H1 (cell line): ENCODE data around the gene GNG10. TPM values are rescaled to one million over a fixed set of nuclear protein-coding genes. Genes with fewer than 3 reads are reported as not detected.

Experiments
- CTCF ChIA-PET: fragments of 300-600 bp; sonication (Branson Sonifier 250); formaldehyde crosslinking; loops from one replicate; lab custom pipeline; 2021; ENCODE audit not compliant: partially characterized antibody; lab: Charles Lee
- POLR2A ChIA-PET: fragments of 300-600 bp; sonication (Branson Sonifier 250); formaldehyde crosslinking; loops from one replicate; lab custom pipeline; 2021; ENCODE audit warnings: inconsistent platforms; ENCODE audit not compliant: partially characterized antibody; lab: Charles Lee
- DNase-seq, 2 experiments: peaks; one replicate each; pipeline versions ENCODE4 v3.0.0 to v3.0.0-alpha.2; 2010 to 2022; ENCODE audit warnings: low spot score in 2 of 2, low read depth in 1 of 2, mixed read lengths in 1 of 2
- FAIRE-seq: peaks from 2 replicates; lab custom pipeline; 2011; peaks lifted over from hg19 to GRCh38; lab: Jason Lieb, UNC
- H2AFZ ChIP-seq: 2 replicates; pipeline ENCODE4 v1.8.1; 2012; ENCODE audit warnings: low read length, inconsistent platforms
- H2AK5ac ChIP-seq: 2 replicates; pipeline ENCODE4 v1.6.1; 2013; ENCODE audit warnings: low read depth, low read length
- H2BK120ac ChIP-seq: replicated peaks from 2 replicates; pipeline ENCODE3; 2013; ENCODE audit warnings: low read depth, low read length, inconsistent platforms
- H2BK12ac ChIP-seq: 2 replicates; pipeline ENCODE4 v1.6.1; 2013; ENCODE audit warnings: low read depth, low read length
- H2BK15ac ChIP-seq: 2 replicates; pipeline ENCODE4 v1.6.1; 2013; ENCODE audit warnings: low read length
- H2BK20ac ChIP-seq: 2 replicates; pipeline ENCODE4 v1.6.1; 2013; ENCODE audit warnings: low read length
- H2BK5ac ChIP-seq: 2 replicates; pipeline ENCODE4 v1.6.1; 2013; ENCODE audit warnings: low read depth, low read length
- H3K14ac ChIP-seq: 2 replicates; pipeline ENCODE4 v1.6.1; 2013; ENCODE audit warnings: inconsistent platforms; ENCODE audit not compliant: insufficient read length
- H3K18ac ChIP-seq: 2 replicates; pipeline ENCODE4 v1.6.1; 2013; ENCODE audit warnings: low read length; ENCODE audit errors: extremely low read depth
- H3K23ac ChIP-seq: 2 replicates; pipeline ENCODE4 v1.6.1; 2013; ENCODE audit warnings: inconsistent platforms; ENCODE audit not compliant: insufficient read length
- H3K23me2 ChIP-seq: 2 replicates; pipeline ENCODE4 v1.6.1; 2013; ENCODE audit warnings: low read depth, low read length
- H3K27ac ChIP-seq: 2 replicates; pipeline ENCODE4 v1.6.1; 2011; ENCODE audit warnings: low read depth, low read length, inconsistent platforms
- H3K27me3 ChIP-seq, 4 experiments: replicated peaks in 1 of 4; 1 replicate in 1 of 4; 2 replicates in 3 of 4; pipeline versions ENCODE4 v1.6.1 to v1.8.1; 2011 to 2013; ENCODE audit warnings: low read length in 3 of 4, mild to moderate bottlenecking in 3 of 4, inconsistent platforms in 2 of 4, mixed read lengths in 2 of 4, moderate library complexity in 1 of 4; ENCODE audit not compliant: control insufficient read depth in 3 of 4, insufficient read depth in 3 of 4; ENCODE audit errors: extremely low read depth in 1 of 4
- H3K36me3 ChIP-seq, 4 experiments: 2 replicates each; pipeline versions ENCODE4 v1.6.1 to v1.8.1; 2011 to 2013; ENCODE audit warnings: mild to moderate bottlenecking in 4 of 4, low read length in 3 of 4, moderate library complexity in 2 of 4, control low read depth in 1 of 4, inconsistent platforms in 1 of 4; ENCODE audit not compliant: insufficient read depth in 4 of 4, control insufficient read depth in 2 of 4
- H3K4ac ChIP-seq: replicated peaks from 2 replicates; pipeline ENCODE3; 2013; ENCODE audit warnings: low read length, low read depth, mixed read lengths, inconsistent platforms; ENCODE audit not compliant: insufficient read length
- H3K4me1 ChIP-seq, 4 experiments: replicated peaks in 1 of 4; 1 replicate in 1 of 4; 2 replicates in 3 of 4; pipeline versions ENCODE4 v1.6.1 to v1.8.1; 2011 to 2013; ENCODE audit warnings: low read length in 3 of 4, inconsistent platforms in 2 of 4, mixed read lengths in 1 of 4; ENCODE audit not compliant: insufficient read depth in 4 of 4, control insufficient read depth in 3 of 4
- H3K4me2 ChIP-seq, 2 experiments: 2 replicates each; pipeline versions ENCODE4 v1.6.1 to v1.8.1; 2011 to 2013; ENCODE audit warnings: low read depth in 2 of 2, low read length in 2 of 2, control low read depth in 1 of 2, inconsistent platforms in 1 of 2, mild to moderate bottlenecking in 1 of 2; ENCODE audit not compliant: insufficient read depth in 1 of 2
- H3K4me3 ChIP-seq, 4 experiments: fragments of 200-600, 300-600 bp in 1 of 4; sonication (generic), shearing (Covaris generic), sonication (Bioruptor Twin) in 1 of 4; 2 replicates each; pipeline versions ENCODE4 v1.5.1 to v1.8.1; 2011 to 2016; ENCODE audit warnings: low read length in 4 of 4, low read depth in 3 of 4, control low read depth in 2 of 4, inconsistent platforms in 2 of 4, mild to moderate bottlenecking in 2 of 4, mixed read lengths in 1 of 4, moderate library complexity in 1 of 4; ENCODE audit not compliant: insufficient read depth in 2 of 4; ENCODE audit errors: extremely low read depth in 1 of 4
- H3K56ac ChIP-seq: replicated peaks from 2 replicates; pipeline ENCODE3; 2013; ENCODE audit warnings: low read depth, mild to moderate bottlenecking, mixed read lengths, low read length, inconsistent platforms; ENCODE audit not compliant: insufficient read length
- H3K79me1 ChIP-seq: 2 replicates; pipeline ENCODE4 v1.6.1; 2013; ENCODE audit warnings: low read depth, low read length, control low read depth
- H3K79me2 ChIP-seq, 2 experiments: 2 replicates each; pipeline versions ENCODE4 v1.6.1 to v1.8.1; 2012 to 2013; ENCODE audit warnings: low read length in 2 of 2, mild to moderate bottlenecking in 2 of 2, inconsistent platforms in 1 of 2; ENCODE audit not compliant: insufficient read depth in 2 of 2, control insufficient read depth in 1 of 2
- H3K9ac ChIP-seq, 4 experiments: replicated peaks in 1 of 4; 1 replicate in 1 of 4; 2 replicates in 3 of 4; pipeline versions ENCODE4 v1.6.1 to v1.8.1; 2011 to 2013; ENCODE audit warnings: low read depth in 3 of 4, low read length in 3 of 4, control low read depth in 2 of 4, mild to moderate bottlenecking in 2 of 4, moderate library complexity in 2 of 4, inconsistent platforms in 1 of 4; ENCODE audit errors: extremely low read depth in 1 of 4
- H3K9me3 ChIP-seq, 2 experiments: 2 replicates each; pipeline versions ENCODE4 v1.6.1 to v1.8.1; 2012 to 2013; ENCODE audit warnings: mild to moderate bottlenecking in 2 of 2, moderate library complexity in 2 of 2, control low read depth in 1 of 2, inconsistent platforms in 1 of 2, low read depth in 1 of 2, low read length in 1 of 2, mixed read lengths in 1 of 2; ENCODE audit not compliant: insufficient read depth in 2 of 2
- H4K20me1 ChIP-seq, 2 experiments: replicated peaks in 1 of 2; 2 replicates each; pipeline versions ENCODE3 to v1.8.1; 2011 to 2013; ENCODE audit warnings: inconsistent platforms in 2 of 2, low read length in 2 of 2, mild to moderate bottlenecking in 1 of 2; ENCODE audit not compliant: insufficient read depth in 2 of 2, control insufficient read depth in 1 of 2
- H4K5ac ChIP-seq: 2 replicates; pipeline ENCODE4 v1.6.1; 2013; ENCODE audit warnings: low read length, low read depth, mixed read lengths, inconsistent platforms; ENCODE audit not compliant: insufficient read length
- H4K8ac ChIP-seq: 2 replicates; pipeline ENCODE4 v1.8.0; 2013; ENCODE audit warnings: mild to moderate bottlenecking, moderate library complexity, low read length, inconsistent platforms; ENCODE audit not compliant: insufficient read depth; ENCODE audit errors: extremely low read depth
- H4K91ac ChIP-seq: replicated peaks from 2 replicates; pipeline ENCODE3; 2013; ENCODE audit warnings: low read length, mixed read lengths, inconsistent platforms; ENCODE audit not compliant: insufficient read length
- ASH2L ChIP-seq: fragments of 200-600, 300-600 bp; sonication (generic); IDR thresholded peaks from one replicate; pipeline ENCODE4 v1.7.1; 2017; ENCODE audit warnings: low read length
- BCL11A ChIP-seq, 2 experiments: IDR thresholded peaks; one replicate each; pipeline ENCODE4 v1.6.1; 2011; ENCODE audit warnings: low read depth in 2 of 2, low read length in 2 of 2, mild to moderate bottlenecking in 2 of 2
- BRCA1 ChIP-seq: IDR thresholded peaks from 2 replicates; pipeline ENCODE4 v1.6.1; 2012; ENCODE audit warnings: low read depth, low read length, improper control_type of control experiment
- CTBP2 ChIP-seq: IDR thresholded peaks from 2 replicates; pipeline ENCODE4 v1.7.0; 2011; ENCODE audit warnings: borderline replicate concordance, mild to moderate bottlenecking, moderate library complexity, mixed read lengths, low read length; ENCODE audit not compliant: insufficient read depth, insufficient read length
- FOSL1 ChIP-seq: IDR thresholded peaks from 2 replicates; pipeline ENCODE4 v1.6.1; 2011; ENCODE audit warnings: mild to moderate bottlenecking, low read depth, low read length, moderate library complexity; ENCODE audit not compliant: insufficient read depth
- HDAC6 ChIP-seq: IDR thresholded peaks from one replicate; pipeline ENCODE4 v1.7.1; 2012; ENCODE audit warnings: low read depth, mild to moderate bottlenecking, inconsistent platforms, low read length, moderate library complexity
- JUND ChIP-seq: IDR thresholded peaks from 2 replicates; pipeline ENCODE4 v1.6.1; 2011; ENCODE audit warnings: mild to moderate bottlenecking, improper control_type of control experiment, low read length
- RAD21 ChIP-seq, 2 experiments: IDR thresholded peaks in 1 of 2; conservative IDR thresholded peaks in 1 of 2; 2 replicates each; pipeline ENCODE4 v1.6.1; 2011; ENCODE audit warnings: low read depth in 2 of 2, low read length in 2 of 2, improper control_type of control experiment in 1 of 2, inconsistent platforms in 1 of 2, mild to moderate bottlenecking in 1 of 2, moderate library complexity in 1 of 2
- RXRA ChIP-seq: IDR thresholded peaks from 2 replicates; pipeline ENCODE4 v1.6.1; 2011; ENCODE audit warnings: low read depth, mild to moderate bottlenecking, low read length, moderate library complexity; ENCODE audit not compliant: insufficient read depth
- SP1 ChIP-seq: IDR thresholded peaks from 2 replicates; pipeline ENCODE4 v1.6.1; 2011; ENCODE audit warnings: low read depth, low read length
- SRF ChIP-seq: IDR thresholded peaks from 2 replicates; pipeline ENCODE4 v1.6.1; 2011; ENCODE audit warnings: mild to moderate bottlenecking, low read depth, low read length, moderate library complexity
- TAF1 ChIP-seq: IDR thresholded peaks from 2 replicates; pipeline ENCODE4 v1.6.1; 2011; ENCODE audit warnings: mild to moderate bottlenecking, low read depth, low read length
- WGBS, 2 experiments: shearing (Covaris generic) in 1 of 2; methylation state at CpG; one replicate each; pipeline versions ENCODE4 v1.1.6 to v1.1.7; 2013 to 2015; ENCODE audit warnings: low lambda C conversion rate in 2 of 2, mixed read lengths in 2 of 2, inconsistent platforms in 1 of 2, low coverage in 1 of 2, missing lambda C conversion rate in 1 of 2; ENCODE audit not compliant: insufficient replicate concordance in 2 of 2, insufficient coverage in 1 of 2, insufficient read length in 1 of 2; ENCODE audit errors: extremely low coverage in 1 of 2, missing lambda C conversion rate in 1 of 2; 5-methylcytosine and 5-hydroxymethylcytosine counted together
- polyA plus RNA-seq, 7 experiments: library from polyadenylated mRNA; depleted of rRNA in 3 of 7; stranded (reverse) in 5 of 7; unstranded in 2 of 7; fragments of >200 nt in 5 of 7; fragments of 200-250 nt in 2 of 7; gene quantifications; 1 replicate in 5 of 7; 2 replicates in 1 of 7; 4 replicates in 1 of 7; pipeline versions ENCODE4 v1.2.1 to v1.2.3, GENCODE V29; 2011 to 2013; ENCODE audit warnings: missing spikeins in 2 of 7, mixed read lengths in 2 of 7
- total RNA-seq: library from RNA; stranded (reverse); fragmentation: NEBNext Ultra II Directional; extraction: Animal tissue kit (Norgen Biotek cat#: 25700); gene quantifications from 2 replicates; pipeline ENCODE4 v1.2.1, GENCODE V29; 2021

Gene GNG10
- total and polyA plus RNA-seq, 2 of the 8 experiments (the other 6 are each of a cell fraction or from before 2014, with no cell fraction given): 24.7 to 28.5 TPM

GRCh38 chr9:111637421-111637950 is 23.9 kb upstream of the GNG10 start:
- ChIA-PET CTCF (interaction anchor here (1.4 kb wide), 1 partner anchor 39 kb away, joined by 3 read pairs; no protein-coding TSS in a partner anchor), POLR2A (no interaction called here)
- H4K5ac ChIP-seq: no peak overlapping the region
- no peak overlapping the region for H3K4ac ChIP-seq
- H2BK120ac ChIP-seq: no peak overlapping the region
- WGBS, 2 experiments: 87% methylated on average over 6 of the region's 6 CpGs; no CpG with 5 or more reads in 1 of the 2 experiments
- H3K23me2 ChIP-seq: no peaks in the 10 kb centered on the region
- H2AK5ac ChIP-seq: no peak overlapping the region
- no peak overlapping the region for H3K27ac ChIP-seq
- H3K23ac ChIP-seq: no peak overlapping the region
- H3K9ac ChIP-seq: no peak overlapping the region; a peak in 1 of 7 replicates
- FAIRE-seq (no peak), DNase-seq (no peak)
- no peak for TF ChIP-seq BCL11A (IDR thresholded peaks at IDR 0.05; ENCODE audit: low read depth in 2 of 2, low read length in 2 of 2)
- TF ChIP-seq FOSL1: no peak
- TF ChIP-seq SP1: no peak
- TF ChIP-seq RXRA: no peak
- TF ChIP-seq BRCA1: no peak
- TF ChIP-seq HDAC6: no peak
- TF ChIP-seq JUND: no peak
- no peak for TF ChIP-seq RAD21 (IDR thresholded peaks at IDR 0.05 in 1 of 2, conservative IDR thresholded peaks at IDR 0.05 in 1 of 2; ENCODE audit: low read depth in 2 of 2, low read length in 2 of 2)
- no peak for TF ChIP-seq TAF1
- TF ChIP-seq SRF: no peak
- TF ChIP-seq ASH2L: no peak
- no peak for TF ChIP-seq CTBP2
- no peaks in the 10 kb centered on the region; the same call in none of the 2 replicates for H3K79me1 ChIP-seq
- H3K4me1 ChIP-seq: peaks cover 0 to 3% (median 0%) of the 10 kb centered on the region in 4 experiments; a peak in 2 of 7 replicates
- no peak overlapping the region for H2BK12ac ChIP-seq
- H3K9me3 ChIP-seq: no peaks in the 10 kb centered on the region
- H3K27me3 ChIP-seq: no peaks in the 10 kb centered on the region
- H2AFZ ChIP-seq: no peak overlapping the region
- H3K56ac ChIP-seq: no peak overlapping the region
- H4K91ac ChIP-seq: no peak overlapping the region
- no peak overlapping the region for H2BK20ac ChIP-seq
- H3K4me3 ChIP-seq: no peak overlapping the region
- no peak overlapping the region for H4K8ac ChIP-seq
- H2BK15ac ChIP-seq: no peak overlapping the region
- H3K4me2 ChIP-seq: no peak overlapping the region
- peaks cover 3 to 9% of the 10 kb centered on the region in 2 experiments for H4K20me1 ChIP-seq
- H3K14ac ChIP-seq: no peak overlapping the region
- peaks cover 10 to 71% of the 10 kb centered on the region in 2 experiments for H3K79me2 ChIP-seq
- H2BK5ac ChIP-seq: no peak overlapping the region
- H3K18ac ChIP-seq: no peak overlapping the region
- no peaks in the 10 kb centered on the region for H3K36me3 ChIP-seq
